CD4-positive, alpha-beta T cell treated with Interleukin-6 at 100 ng/mL for 8 hours (primary cell): ENCODE data around the gene ZNF76.

Source experiments
- DNase-seq: peaks from one replicate; pipeline ENCODE4 v3.0.0-alpha.2; 2020; ENCODE audit warnings: mixed read lengths, low spot score

The ZNF76 gene

GRCh38 chr6:35330541-35331119 lies 71.1 kb downstream of the ZNF76 start:
- no peak for DNase-seq

- peak; percentile 85 for DNase-seq
Observed at GRCh38 chr6:35332074-35332887, 72.7 kb downstream of the ZNF76 start.

- no peak for DNase-seq
Observed at GRCh38 chr6:35341557-35341956, 82.0 kb downstream of the ZNF76 start.

GRCh38 chr6:35342258-35343091 lies 82.9 kb downstream of the ZNF76 start, which contains the start of gene PPARD:
PPARD (plus strand) TSS chr6:35342558; CDS start chr6:35411088, 68,530 bp downstream.
- DNase-seq = peak; percentile 96

- DNase-seq = no peak
Observed at GRCh38 chr6:35343092-35343834, 83.7 kb downstream of the ZNF76 start.

GRCh38 chr6:35343835-35344550 lies 84.5 kb downstream of the ZNF76 start:
- DNase-seq = no peak
